ENCODE results near the gene PHLDB3.

GRCh38 chr19:43457809-43458208, 46.7 kb downstream of the PHLDB3 start:
- TF ChIP-seq CTCF (IDR thresholded peaks at IDR 0.05; ENCODE audit: poor library complexity, severe bottlenecking) (no peak), RAD21 (conservative IDR thresholded peaks at IDR 0.05) (no peak)

All from neural cell (in vitro differentiated cells).